ENCODE results near the gene NDUFS1.
"Not testable (repeated sequence)": the region's sequence is repeated elsewhere in the genome, so short reads cannot be mapped to it uniquely, and the experiment has no call there.

Gene NDUFS1

GRCh38 chr2:206095536-206096332 lies 63.5 kb downstream of the NDUFS1 start:
- no peak for DNase-seq

- no peak for DNase-seq
These were observed 66.9 kb downstream of the NDUFS1 start for GRCh38 chr2:206092297-206092696.

GRCh38 chr2:206088248-206088647 lies 71.0 kb downstream of the NDUFS1 start:
- DNase-seq = no peak

GRCh38 chr2:206086716-206087350 lies 72.4 kb downstream of the NDUFS1 start:
- no peak for DNase-seq

GRCh38 chr2:206085742-206086445 lies 73.3 kb downstream of the NDUFS1 start, which contains the start of gene INO80D:
INO80D (minus strand) TSS chr2:206086174; CDS start chr2:206063016, 23,158 bp downstream.
- peak; percentile 28 for DNase-seq

- DNase-seq = no peak
These were observed 74.1 kb downstream of the NDUFS1 start for GRCh38 chr2:206084870-206085741.

- no peak for DNase-seq
These were observed 74.8 kb downstream of the NDUFS1 start for GRCh38 chr2:206084439-206084869.

- DNase-seq = no peak
These were observed 75.4 kb downstream of the NDUFS1 start for GRCh38 chr2:206083602-206084438.

GRCh38 chr2:206082298-206082843 lies 76.9 kb downstream of the NDUFS1 start:
- DNase-seq = no peak

GRCh38 chr2:206080927-206081326 lies 78.3 kb downstream of the NDUFS1 start:
- no peak for DNase-seq

GRCh38 chr2:206079699-206080465 lies 79.4 kb downstream of the NDUFS1 start:
- DNase-seq = no peak

GRCh38 chr2:206077879-206078278 lies 81.4 kb downstream of the NDUFS1 start:
- DNase-seq = not testable (repeated sequence)

- DNase-seq = no peak
These were observed 84.1 kb downstream of the NDUFS1 start for GRCh38 chr2:206075113-206075512.

- no peak for DNase-seq
These were observed 87.4 kb downstream of the NDUFS1 start for GRCh38 chr2:206071807-206072206.

GRCh38 chr2:206069417-206069816 lies 89.8 kb downstream of the NDUFS1 start:
- no peak for DNase-seq

GRCh38 chr2:206068207-206068606 lies 91.0 kb downstream of the NDUFS1 start:
- no peak for DNase-seq

All from NCI-H2107 (cell line).